Measurements from ENCODE around the gene SBF1.

SBF1 gene

DNA sequence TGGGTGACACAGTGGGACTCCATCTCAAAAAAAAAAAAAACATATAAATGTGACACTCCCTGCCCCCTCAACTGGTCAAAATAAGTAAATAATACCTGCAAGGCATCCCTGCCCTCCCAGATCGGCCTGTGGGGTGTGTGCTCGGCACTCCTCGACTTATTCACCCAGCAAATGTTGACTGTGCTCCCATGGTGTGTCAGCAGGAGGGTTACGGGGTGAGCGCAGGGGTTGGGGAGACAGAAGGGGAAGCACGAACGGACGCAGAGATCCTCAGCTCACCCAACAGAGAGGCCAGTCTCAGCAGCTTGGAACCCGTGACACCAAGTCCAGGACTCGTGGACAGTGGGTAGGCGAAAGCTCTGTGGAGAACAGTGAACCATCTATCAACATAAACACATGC lies 4.9 kb upstream of the SBF1 start:
- no peak overlapping the region for H3K4me3 ChIP-seq (ENCODE audit: control insufficient read depth, low read depth, low read length)
- no peak for TF ChIP-seq CTCF (conservative IDR thresholded peaks at IDR 0.05; ENCODE audit: control insufficient read depth, insufficient read depth, low read depth, low read length)
- DNase-seq (ENCODE audit: low read depth), result no peak

GRCh38 chr22:50477923-50478322 lies 3.1 kb upstream of the SBF1 start:
- no peak for TF ChIP-seq CTCF (conservative IDR thresholded peaks at IDR 0.05; ENCODE audit: control insufficient read depth, insufficient read depth, low read depth, low read length)
- no peak overlapping the region for H3K4me3 ChIP-seq (ENCODE audit: control insufficient read depth, low read depth, low read length)
- no peak for DNase-seq (ENCODE audit: low read depth)

DNA sequence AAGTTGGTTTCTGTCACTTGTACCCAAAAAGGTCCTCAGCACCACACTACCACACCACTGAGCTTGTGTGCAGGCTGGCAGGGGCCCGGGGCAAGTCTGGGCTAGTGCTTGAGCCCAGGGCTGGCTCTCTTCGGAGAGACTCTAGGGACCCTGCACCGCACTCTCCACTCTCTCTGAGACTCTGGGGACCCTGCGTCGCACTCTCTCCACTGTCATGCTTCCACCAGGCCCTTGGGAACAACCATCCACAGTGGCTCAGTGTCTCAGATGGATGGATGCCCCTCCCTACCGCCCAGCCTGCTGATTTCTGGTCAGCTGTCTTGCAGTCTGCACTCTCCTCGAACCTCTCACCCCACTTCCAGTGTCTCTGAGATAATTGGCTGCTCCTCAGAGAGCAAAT lies 2.0 kb upstream of the SBF1 start:
- DNase-seq (ENCODE audit: low read depth), result no peak
- TF ChIP-seq CTCF (conservative IDR thresholded peaks at IDR 0.05; ENCODE audit: control insufficient read depth, insufficient read depth, low read depth, low read length), result no peak
- no peak overlapping the region for H3K4me3 ChIP-seq (ENCODE audit: control insufficient read depth, low read depth, low read length)

DNA sequence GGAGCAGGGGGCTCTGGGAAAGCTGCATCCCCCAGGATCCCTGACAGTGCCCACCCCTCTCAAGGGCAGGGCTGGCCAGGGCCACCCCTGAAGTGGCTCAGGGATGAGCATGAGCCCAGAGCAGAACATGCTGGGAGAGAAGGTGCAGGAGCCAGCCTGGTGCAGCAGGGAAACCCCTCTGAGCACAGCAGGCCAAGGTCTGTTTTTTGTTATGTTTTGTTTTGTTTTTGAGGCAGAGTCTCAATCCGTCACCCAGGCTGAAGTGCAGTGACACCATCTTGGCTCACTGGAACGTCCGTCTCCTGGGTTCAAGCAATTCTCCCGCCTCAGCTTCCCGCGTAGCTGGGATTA lies 792 bp upstream of the SBF1 start:
- H3K4me3 ChIP-seq (ENCODE audit: control insufficient read depth, low read depth, low read length), result peak overlapping the region; percentile 50
- DNase-seq (ENCODE audit: low read depth), result no peak
- TF ChIP-seq CTCF (conservative IDR thresholded peaks at IDR 0.05; ENCODE audit: control insufficient read depth, insufficient read depth, low read depth, low read length), result no peak

GRCh38 chr22:50473855-50474671 lies 772 bp downstream of the SBF1 start:
- DNase-seq (ENCODE audit: low read depth), result peak; percentile 61
- no peak for TF ChIP-seq CTCF (conservative IDR thresholded peaks at IDR 0.05; ENCODE audit: control insufficient read depth, insufficient read depth, low read depth, low read length)

DNA sequence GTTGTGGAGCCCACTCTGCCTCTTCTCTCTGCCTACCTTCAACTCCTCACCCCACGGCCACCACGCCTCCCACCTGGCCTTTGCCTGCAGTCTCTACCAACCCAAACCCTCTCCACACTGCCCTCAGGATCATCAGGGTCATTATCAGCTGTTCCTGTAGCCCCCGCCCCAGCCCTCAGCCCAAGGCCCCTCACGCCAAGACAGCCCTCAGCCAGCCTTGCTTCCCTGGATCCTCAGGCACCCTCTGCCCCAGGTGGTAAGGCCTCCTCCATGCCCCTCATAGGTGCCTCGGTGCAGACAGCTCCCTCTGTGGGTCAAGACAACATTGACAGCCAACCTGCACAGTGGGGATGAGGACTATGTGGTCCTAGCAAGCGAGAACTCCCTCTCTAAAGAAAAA lies 1.7 kb downstream of the SBF1 start:
- no peak for DNase-seq (ENCODE audit: low read depth)
- H3K4me3 ChIP-seq (ENCODE audit: control insufficient read depth, low read depth, low read length), result no peak overlapping the region
- TF ChIP-seq CTCF (conservative IDR thresholded peaks at IDR 0.05; ENCODE audit: control insufficient read depth, insufficient read depth, low read depth, low read length), result peak; percentile 3

More at GRCh38 chr22:50473855-50474671, 772 bp downstream of the SBF1 start:
- peak overlapping the region; percentile 59 for H3K4me3 ChIP-seq (ENCODE audit: control insufficient read depth, low read depth, low read length)

All from fibroblast of mammary gland (primary cell).